HG03066 (cell line): ENCODE measurements around the gene NUTM2G.
"Not testable (repeated sequence)": the region's sequence is repeated elsewhere in the genome, so short reads cannot be mapped to it uniquely, and the experiment has no call there.

Experiments used
- ATAC-seq: cut with Tn5 transposase; IDR thresholded peaks from one replicate; pipeline ENCODE4 v1.9.1; 2021; ENCODE audit warnings: low read depth; ENCODE audit not compliant: unreplicated experiment

NUTM2G gene, protein sequence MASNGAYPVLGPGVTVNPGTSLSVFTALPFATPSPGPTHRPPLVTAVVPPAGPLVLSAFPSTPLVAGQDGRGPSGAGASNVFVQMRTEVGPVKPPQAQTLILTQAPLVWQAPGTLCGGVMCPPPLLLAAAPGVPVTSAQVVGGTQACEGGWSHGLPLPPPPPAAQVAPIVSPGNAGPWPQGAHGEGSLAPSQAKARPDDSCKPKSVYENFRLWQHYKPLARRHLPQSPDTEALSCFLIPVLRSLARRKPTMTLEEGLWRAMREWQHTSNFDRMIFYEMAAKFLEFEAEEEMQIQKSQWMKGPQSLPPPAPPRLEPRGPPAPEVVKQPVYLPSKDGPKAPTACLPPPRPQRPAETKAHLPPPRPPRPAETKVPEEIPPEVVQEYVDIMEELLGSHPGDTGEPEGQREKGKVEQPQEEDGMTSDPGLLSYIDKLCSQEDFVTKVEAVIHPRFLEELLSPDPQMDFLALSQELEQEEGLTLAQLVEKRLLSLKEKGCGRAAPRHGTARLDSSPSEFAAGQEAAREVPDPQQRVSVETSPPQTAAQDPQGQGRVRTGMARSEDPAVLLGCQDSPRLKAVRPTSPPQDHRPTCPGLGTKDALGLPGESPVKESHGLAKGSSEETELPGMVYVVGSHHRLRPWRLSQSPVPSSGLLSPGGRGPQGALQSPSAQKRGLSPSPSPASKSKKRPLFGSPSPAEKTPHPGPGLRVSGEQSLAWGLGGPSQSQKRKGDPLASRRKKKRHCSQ

DNA sequence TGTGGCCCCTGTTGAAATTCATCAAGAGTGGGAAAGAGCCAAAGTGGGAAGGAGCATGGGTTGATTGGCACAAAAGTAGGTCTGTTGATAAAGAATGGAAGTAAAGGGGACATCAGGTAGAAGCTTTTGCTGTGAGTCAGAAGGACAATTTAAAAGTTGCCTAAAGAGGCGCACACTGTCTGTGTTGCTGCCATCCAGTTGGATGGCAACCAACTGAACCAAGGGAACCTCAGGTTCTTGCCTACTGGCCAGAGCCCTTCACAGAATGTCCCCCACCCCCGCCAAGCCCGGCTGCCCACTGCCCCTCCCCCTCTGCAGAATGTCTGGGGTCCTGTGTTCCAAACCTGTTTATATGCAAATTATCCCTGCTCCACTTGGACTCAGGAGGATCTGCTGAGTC is at the start of gene NUTM2G:
Gene NUTM2G, plus strand, starts transcription at position 301 of the 400 bp plus-strand sequence. CDS start 182 bp downstream, outside the sequence.
- ATAC-seq, result not testable (repeated sequence)

DNA sequence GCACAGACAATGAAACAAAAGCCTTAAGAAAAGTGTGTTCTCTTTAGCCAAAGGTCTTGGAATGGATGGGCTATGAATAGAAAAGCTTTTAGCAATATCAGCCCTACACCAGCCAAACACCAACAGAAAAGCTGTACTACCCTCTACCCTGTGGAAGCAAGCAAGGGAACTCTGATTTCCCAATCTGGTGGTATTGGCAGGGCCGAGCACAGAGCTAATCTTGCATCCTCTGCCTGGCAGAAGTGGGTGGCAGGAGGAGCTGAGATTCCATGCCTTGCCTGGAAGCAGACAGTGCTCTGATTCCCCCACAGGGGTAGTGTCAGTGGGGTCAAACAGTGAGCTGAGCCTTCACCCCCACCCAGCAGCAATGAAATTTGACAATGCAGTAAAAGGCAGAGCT is 44.7 kb upstream of the NUTM2G start:
- ATAC-seq, result no peak

DNA sequence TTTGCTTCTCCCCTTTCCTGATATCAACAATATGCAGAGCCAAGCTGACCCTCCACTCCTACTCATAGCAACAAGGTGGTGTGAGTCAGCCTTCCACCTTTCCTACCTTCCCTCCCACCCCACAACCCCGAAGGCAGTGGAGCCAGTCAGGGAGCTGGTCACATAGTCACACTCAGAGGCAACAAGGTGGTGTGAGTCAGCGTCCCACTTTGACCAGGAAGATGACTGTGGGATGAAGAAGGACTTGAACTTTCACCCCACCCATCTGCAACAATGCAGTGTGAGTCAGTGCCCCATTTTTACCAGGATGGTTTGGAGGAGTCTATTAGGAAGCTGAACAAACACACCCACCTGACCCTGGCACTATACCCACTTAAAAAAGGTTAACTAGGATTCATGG is 44.2 kb upstream of the NUTM2G start:
- no peak for ATAC-seq

DNA sequence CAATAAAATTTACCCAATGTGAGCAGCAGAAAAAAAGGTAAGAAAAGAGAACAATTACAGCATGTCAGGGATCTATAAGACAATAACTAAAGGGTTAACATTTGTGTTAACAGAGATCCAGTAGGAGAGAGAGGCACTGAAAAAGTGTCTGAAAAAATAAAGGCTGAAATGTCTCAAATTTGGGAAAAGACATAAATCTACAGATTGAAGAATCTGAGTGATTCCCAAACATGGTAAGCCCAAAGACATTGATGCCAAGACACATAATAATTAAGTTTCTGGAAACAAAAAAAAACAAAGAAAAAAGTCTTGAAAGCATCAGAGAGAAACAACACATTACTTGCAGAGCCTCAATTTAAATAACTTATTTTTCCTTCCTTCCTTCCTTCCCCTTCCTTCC is 43.2 kb upstream of the NUTM2G start:
- ATAC-seq, result no peak

DNA sequence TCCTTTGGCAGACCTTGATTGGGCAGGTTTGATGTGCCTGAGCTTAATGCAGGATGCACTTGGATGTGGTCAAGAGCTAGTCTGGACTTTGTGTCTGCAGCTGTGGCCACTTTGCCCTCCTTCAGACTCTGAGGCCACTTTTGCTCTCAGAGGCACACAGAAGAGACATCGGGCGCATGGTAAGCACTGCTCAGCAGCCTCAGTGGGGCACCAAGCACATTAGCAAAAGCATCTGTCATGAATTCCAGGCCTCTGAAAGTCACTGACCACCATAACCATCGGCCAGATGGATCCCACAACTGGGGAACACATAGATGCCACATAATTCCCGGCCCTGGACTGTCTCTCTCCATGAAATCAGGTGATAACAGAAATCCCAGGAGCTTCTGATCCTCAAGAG is 40.1 kb upstream of the NUTM2G start:
- no peak for ATAC-seq

DNA sequence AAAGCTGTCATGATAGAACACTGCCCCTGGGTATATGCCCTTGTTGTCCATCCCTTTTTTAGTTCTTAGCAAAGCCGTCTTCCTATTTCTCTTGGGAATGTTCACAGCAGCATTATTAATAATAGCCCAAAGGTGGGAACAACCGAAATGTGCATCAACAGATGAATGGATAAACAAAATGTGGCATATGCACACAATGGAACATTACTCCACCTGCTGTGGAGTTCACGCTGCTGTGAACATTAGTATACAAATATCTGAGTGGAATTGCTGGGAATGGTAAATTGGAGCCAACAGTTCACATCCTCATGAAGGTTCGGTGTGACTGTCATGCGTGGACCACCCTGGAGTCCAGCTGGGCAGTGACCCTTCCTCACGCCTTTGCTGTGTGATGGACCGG is 36.5 kb upstream of the NUTM2G start:
- ATAC-seq, result no peak

DNA sequence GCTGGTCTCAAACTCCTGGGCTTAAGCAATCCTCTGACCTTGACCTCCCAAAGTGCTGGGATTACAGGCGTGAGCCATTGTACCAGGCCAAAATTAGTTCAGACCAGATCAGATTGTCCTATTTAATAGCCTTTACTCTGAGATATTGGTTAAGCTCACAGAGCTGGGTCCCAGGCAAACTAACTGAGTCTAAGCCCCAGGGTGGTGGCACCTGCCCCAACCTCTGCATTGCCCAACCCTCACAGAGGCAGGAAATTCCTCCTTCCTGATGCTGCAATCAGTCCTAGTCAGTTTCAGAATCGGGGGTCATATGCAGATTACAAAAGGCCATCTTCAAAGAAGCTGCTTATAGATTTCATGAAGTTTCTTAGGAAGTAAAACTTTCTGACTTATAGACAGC is 28.6 kb upstream of the NUTM2G start:
- ATAC-seq, result not testable (repeated sequence)

DNA sequence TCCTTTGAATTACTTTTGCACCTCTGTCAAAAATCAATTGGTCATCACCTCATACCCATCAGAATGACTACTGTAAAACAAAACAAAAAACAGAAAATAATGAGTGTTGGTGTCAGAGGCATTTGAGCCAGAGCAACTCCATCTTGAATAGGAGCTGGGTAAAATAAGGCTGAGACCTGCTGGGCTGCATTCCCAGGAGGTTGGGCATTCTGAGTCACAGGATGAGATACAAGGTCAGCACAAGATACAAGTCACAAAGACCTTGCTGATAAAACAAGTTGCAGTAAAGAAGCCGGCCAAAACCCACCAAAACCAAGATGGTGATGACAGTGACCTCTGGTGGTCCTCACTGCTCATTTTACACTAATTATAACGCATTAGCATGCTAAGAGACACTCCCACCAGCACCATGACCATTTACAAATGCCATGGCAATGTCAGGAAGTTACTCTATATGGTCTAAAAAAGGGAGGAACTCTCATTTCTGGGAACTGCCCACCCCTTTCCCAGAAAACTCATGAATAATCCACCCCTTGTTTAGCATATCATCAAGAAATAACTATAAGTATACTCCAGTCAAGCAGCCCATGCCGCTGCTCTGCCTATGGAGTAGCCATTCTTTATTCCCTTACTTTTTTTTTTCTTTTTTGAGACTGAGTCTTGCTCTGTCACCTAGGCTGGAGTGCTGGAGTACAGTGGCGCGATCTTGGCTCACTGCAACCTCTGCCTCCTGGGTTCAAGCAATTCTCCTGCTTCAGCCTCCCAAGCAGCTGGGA is 23.5 kb upstream of the NUTM2G start:
- ATAC-seq, result not testable (repeated sequence)

DNA sequence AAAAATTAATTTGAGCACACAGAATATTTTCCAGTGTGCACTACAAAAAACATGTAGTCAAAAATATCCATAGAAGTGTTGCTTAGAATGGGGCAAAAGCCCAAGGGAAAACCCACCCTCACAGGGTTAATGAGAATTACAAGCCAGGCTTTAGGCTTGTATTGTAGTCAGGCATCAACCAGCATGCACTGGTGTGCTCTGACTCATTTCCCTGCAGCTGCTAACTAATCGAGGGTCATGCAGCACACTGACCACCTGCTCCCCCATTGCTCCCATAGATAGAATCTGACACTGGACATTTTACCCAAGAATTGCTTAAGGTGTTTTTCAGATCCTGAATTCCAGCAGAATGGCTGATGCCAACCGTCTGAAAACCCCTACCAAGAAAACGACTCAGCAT is 20.2 kb upstream of the NUTM2G start:
- ATAC-seq, result not testable (repeated sequence)

DNA sequence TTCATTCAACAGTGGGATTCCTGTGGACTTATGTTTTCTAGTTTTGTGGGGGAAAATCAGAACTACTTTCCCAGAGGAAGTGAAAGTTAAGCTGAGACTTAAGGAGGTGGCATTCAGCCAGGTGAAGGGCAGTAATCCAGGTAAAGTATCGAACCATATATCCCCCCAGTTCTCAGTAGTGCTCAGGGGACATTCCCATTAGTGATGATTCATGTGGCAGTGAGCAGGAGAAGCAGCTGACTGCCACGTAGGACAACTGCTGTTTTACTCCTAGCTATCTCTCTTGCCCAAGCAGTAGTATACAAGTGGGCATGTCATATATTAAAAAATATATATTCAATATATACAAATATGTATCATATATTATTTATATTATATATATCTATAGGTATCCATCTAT is 13.1 kb upstream of the NUTM2G start:
- not testable (repeated sequence) for ATAC-seq

DNA sequence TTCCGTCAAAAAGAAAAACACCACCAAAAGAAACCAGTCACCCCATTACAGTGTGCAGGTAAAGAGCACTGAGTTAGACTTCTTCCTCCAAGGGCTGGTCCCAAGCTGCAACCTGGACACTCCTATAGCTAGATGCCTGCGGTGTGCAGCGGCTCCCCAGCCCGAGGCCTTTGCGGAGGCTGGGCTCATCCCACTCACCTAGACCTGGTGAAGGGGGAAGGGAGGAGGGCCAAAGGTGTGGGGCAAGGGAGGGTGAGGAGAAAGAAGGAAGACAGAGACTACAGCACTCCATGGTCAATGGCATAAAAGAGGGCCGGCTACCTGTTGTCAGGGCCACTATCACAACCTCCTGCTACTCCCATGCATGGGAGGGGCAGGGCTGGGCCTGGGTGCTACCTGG is 12.1 kb upstream of the NUTM2G start:
- ATAC-seq, result not testable (repeated sequence)

DNA sequence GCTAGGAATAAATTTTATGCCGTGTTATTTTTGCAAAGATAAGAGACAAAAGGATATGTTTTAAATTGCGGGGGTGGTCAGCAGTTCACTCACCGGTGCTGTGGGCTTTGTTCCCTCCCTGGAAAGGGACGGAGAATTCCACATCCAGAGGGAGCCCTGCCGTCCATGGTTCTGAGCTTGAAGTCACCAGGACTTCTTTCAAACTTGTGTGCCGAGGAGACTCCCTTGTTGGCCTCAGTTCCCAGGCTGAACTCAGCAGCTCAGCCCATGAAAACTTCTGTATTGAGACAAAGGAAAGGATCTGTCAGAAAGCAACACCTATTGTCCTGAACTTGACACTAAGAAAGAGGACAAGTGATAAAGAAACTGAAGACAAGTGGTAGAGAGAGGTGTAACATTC is 10.1 kb upstream of the NUTM2G start:
- not testable (repeated sequence) for ATAC-seq

DNA sequence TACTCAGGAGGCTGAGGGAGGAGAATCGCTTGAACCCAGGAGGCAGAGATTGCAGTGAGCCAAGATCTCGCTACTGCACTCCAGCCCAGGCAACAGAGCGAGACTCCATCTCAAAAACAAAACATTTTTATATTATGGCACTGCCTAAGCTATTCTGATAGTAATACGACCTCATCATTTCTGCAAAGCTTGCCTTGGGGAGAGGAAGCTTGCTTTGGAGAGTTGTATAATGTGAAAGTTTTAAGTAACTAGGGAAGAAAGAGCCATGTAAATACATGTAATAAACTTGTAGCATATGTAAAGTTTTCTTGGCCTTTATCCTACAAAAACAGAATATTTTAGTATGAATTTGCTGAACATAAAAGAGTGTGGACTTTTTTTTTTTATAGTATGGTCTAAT is 7.8 kb upstream of the NUTM2G start:
- ATAC-seq, result not testable (repeated sequence)

DNA sequence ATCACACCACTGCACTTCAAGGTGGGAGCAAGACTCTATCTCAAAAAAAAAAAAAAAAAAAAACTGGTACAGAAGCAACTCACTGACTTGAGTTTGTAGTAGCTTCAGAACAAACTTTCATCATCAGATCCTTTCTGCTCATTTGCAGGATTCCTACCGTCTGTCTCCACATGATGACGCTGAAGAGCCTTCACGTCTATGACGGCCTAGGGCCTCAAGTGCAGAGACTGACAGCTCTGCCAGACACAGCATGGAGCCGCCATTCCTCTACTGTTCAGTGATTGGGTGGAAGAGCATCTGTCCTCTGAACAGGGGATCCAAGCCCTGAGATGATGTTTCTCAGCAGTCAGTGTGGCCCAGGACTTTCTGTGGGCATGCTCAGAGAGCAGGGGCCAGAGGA is 3.1 kb upstream of the NUTM2G start:
- ATAC-seq, result not testable (repeated sequence)

DNA sequence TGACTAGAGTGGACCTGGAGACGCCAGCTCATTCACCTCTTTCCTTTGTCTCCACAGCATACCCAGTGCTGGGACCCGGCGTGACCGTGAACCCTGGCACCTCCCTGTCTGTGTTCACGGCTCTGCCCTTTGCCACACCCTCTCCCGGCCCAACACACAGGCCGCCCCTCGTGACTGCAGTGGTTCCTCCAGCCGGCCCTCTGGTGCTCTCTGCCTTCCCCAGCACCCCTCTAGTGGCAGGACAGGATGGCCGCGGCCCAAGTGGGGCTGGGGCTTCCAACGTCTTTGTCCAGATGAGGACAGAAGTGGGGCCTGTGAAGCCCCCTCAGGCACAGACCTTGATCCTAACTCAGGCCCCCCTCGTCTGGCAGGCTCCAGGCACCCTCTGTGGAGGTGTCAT is 3.0 kb downstream of the NUTM2G start:
- ATAC-seq, result not testable (repeated sequence)

DNA sequence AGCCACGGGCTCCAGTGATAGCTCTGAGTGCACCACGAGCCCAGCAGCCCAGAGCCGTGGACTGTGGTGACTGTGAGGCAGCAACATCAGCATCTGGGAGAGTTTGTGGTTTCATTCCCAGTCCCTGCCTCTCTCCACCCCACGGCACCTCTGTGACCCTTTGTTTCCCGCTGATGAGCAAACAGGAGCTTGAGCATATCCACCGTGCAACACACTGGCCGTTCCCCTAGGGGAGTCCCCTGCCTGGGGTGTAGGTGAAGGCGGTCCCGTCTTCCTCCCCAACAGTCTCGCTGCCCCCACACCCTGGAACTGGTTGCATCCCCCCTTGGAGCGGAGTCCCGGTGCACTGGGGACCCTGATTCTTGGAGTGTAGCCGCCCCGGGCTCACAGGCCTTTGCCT is 5.5 kb downstream of the NUTM2G start:
- not testable (repeated sequence) for ATAC-seq

DNA sequence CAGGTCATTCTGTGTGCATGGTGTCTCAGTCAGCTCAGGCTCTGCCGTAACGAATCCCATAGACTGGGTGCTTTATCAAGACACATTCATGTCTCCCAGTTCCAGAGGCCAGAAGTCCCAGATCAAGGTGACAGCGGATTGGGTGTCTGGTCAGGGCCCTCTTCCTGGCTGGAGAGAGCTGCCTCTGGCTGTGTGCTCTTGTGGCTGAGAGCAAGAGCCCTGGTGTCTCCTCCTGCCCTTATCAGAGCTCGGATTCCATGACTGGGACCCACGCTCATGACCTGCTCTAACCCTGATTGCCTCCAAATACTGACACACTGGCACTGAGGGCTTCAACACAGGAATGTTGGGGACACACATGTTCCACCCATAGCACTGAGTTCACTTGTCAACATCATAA is 6.1 kb downstream of the NUTM2G start:
- not testable (repeated sequence) for ATAC-seq

DNA sequence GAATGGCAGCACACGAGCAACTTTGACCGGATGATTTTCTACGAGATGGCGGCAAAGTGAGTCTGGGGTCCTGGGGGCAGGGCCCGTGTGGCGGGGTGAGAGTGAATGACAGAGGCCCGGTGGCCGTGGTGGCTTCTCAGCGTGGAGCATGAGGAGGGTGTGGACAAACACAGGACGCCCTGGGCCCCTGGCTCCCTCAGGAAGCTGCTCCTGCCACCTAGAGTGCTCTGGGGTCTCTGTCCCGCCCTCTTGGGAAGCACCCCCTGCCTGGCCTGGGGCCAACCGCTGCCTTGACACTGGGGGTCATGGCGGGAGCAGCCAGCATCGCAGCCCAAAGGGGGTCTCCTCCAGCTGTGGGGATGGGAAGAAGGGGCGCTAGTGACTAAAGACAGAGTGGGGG is 6.8 kb downstream of the NUTM2G start:
- ATAC-seq, result not testable (repeated sequence)

DNA sequence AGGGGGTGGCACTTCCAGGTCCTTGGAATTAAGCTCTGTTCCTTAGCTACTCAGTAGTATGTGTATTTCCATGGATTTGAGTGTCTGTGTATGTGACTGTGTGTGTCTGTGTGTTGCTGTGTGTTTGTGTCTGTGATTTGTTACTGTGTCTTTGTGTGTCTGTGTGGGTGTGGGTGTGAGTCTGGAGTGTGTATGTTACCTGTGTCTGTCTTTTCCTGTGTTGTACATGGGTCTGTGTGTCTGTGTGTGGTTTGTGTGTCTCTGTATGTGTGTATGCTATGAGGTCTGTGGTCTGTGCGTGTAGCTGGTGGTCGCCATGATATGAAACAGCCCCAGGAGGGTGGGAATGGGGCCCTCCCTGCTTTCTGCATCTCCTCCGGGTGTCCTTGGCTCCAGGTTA is 8.8 kb downstream of the NUTM2G start:
- ATAC-seq, result not testable (repeated sequence)

DNA sequence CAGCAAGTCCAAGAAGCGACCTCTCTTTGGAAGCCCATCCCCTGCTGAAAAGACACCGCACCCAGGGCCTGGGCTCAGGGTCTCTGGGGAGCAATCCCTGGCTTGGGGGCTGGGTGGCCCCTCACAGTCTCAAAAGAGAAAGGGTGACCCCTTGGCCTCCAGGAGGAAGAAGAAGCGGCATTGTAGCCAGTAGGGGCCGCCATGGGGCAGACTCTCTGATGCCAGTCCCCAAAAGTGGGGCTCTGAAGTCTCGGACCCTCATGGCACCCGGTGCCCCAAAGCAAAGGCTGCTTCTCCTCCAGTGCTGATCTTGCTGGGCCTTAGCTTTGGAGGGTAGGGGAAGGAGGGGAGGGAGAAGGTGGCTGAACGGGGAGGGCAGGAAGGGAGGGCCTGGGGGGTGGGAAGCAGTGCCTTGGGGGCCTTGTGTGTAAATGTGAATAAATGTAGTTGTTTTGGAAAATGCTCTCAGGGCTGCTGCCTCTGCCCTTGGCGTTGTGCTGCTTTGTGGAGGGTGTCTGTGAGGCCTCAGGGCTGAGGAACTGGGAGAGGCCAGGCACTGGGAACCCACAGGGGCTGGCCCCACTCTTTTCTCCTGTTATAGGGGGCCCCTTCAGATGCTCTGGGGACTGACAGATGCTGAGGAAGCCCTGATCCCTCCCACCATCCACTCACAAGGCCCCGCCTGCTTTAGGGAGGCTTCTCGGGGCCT is 10.5 kb downstream of the NUTM2G start:
- not testable (repeated sequence) for ATAC-seq
